ENCODE measurements around the gene TRABD.
A peak's percentile ranks its signal among the peaks of the same experiment; 100 is the strongest.

Gene TRABD

GRCh38 chr22:50189184-50189848, 3.6 kb downstream of the TRABD start:
- H2BK12ac ChIP-seq (ENCODE audit: low read length), result peak overlapping the region; percentile 6
- H3K36me3 ChIP-seq (ENCODE audit: control insufficient read depth in 1 of 2, insufficient read depth in 2 of 2, low read length in 2 of 2), result peaks cover 15 to 22% of the 10 kb centered on the region in 2 experiments
- H3K14ac ChIP-seq (ENCODE audit: low read length), result peak overlapping the region; percentile 28
- no peak overlapping the region for H3K23ac ChIP-seq (ENCODE audit: low read length)
- H3K79me1 ChIP-seq (ENCODE audit: low read length), result peaks cover 25% of the 10 kb centered on the region
- no peak for DNase-seq
- H2AK5ac ChIP-seq (ENCODE audit: low read length), result no peak overlapping the region
- H3K4me2 ChIP-seq (ENCODE audit: low read length), result no peak overlapping the region
- peaks cover 20% of the 10 kb centered on the region for H3K79me2 ChIP-seq (ENCODE audit: control insufficient read depth, insufficient read depth, low read length, poor library complexity)
- peak overlapping the region; percentile 3 for H3K4ac ChIP-seq (ENCODE audit: low read depth, low read length)
- H2BK5ac ChIP-seq (ENCODE audit: low read depth, low read length, poor library complexity), result no peak overlapping the region
- peak overlapping the region; percentile 19 for H3K18ac ChIP-seq (ENCODE audit: low read length)
- peak overlapping the region; percentile 44 for H4K91ac ChIP-seq (ENCODE audit: low read depth, low read length)
- H3K27ac ChIP-seq (ENCODE audit: low read depth, low read length), result peak overlapping the region; percentile 88
- H3K9ac ChIP-seq (ENCODE audit: low read length), result no peak overlapping the region
- WGBS (ENCODE audit: extremely low coverage, insufficient coverage, insufficient read length), result no CpG with 5 or more reads among the region's 20 CpGs
- no peak overlapping the region for H2BK120ac ChIP-seq (ENCODE audit: insufficient read depth, low read length, poor library complexity)
- no peak overlapping the region for H4K8ac ChIP-seq (ENCODE audit: low read depth, low read length)
- H2AFZ ChIP-seq (ENCODE audit: insufficient read depth, low read length, poor library complexity), result no peak overlapping the region
- H3K9me3 ChIP-seq (ENCODE audit: insufficient read depth, low read depth, low read length), result no peaks in the 10 kb centered on the region
- no peak overlapping the region for H3K4me3 ChIP-seq (ENCODE audit: low read depth, low read length)
- H3K27me3 ChIP-seq (ENCODE audit: insufficient read depth, low read length), result no peaks in the 10 kb centered on the region
- no peak overlapping the region for H4K12ac ChIP-seq (ENCODE audit: low read depth, low read length)
- H3K4me1 ChIP-seq (ENCODE audit: control insufficient read depth in 1 of 2, insufficient read depth in 2 of 2, low read length in 2 of 2), result peaks cover 47 to 53% of the 10 kb centered on the region in 2 experiments

GRCh38 chr22:50189849-50190181, 4.1 kb downstream of the TRABD start:
- Histone ChIP-seq H3K9ac (ENCODE audit: low read length) (no peak overlapping the region), H3K4me3 (ENCODE audit: low read depth, low read length) (peak overlapping the region; percentile 52), H3K9me3 (ENCODE audit: insufficient read depth, low read depth, low read length) (no peaks in the 10 kb centered on the region), H3K27me3 (ENCODE audit: insufficient read depth, low read length) (no peaks in the 10 kb centered on the region), H2BK120ac (ENCODE audit: insufficient read depth, low read length, poor library complexity) (peak overlapping the region; percentile 62), H2BK5ac (ENCODE audit: low read depth, low read length, poor library complexity) (peak overlapping the region; percentile 0), H2BK12ac (ENCODE audit: low read length) (no peak overlapping the region), H2AK5ac (ENCODE audit: low read length) (no peak overlapping the region), H4K12ac (ENCODE audit: low read depth, low read length) (no peak overlapping the region), H3K14ac (ENCODE audit: low read length) (peak overlapping the region; percentile 36), H4K8ac (ENCODE audit: low read depth, low read length) (peak overlapping the region; percentile 8), H2AFZ (ENCODE audit: insufficient read depth, low read length, poor library complexity) (no peak overlapping the region), H3K79me1 (ENCODE audit: low read length) (peaks cover 25% of the 10 kb centered on the region), H4K91ac (ENCODE audit: low read depth, low read length) (peak overlapping the region; percentile 44), H3K4me2 (ENCODE audit: low read length) (peak overlapping the region; percentile 43), H3K18ac (ENCODE audit: low read length) (peak overlapping the region; percentile 17), H3K23ac (ENCODE audit: low read length) (no peak overlapping the region), H3K4ac (ENCODE audit: low read depth, low read length) (peak overlapping the region; percentile 5), H3K36me3 (ENCODE audit: control insufficient read depth in 1 of 2, insufficient read depth in 2 of 2, low read length in 2 of 2) (peaks cover 20 to 27% of the 10 kb centered on the region in 2 experiments), H3K79me2 (ENCODE audit: control insufficient read depth, insufficient read depth, low read length, poor library complexity) (peaks cover 20% of the 10 kb centered on the region), H3K4me1 (ENCODE audit: control insufficient read depth in 1 of 2, insufficient read depth in 2 of 2, low read length in 2 of 2) (peaks cover 42 to 50% of the 10 kb centered on the region in 2 experiments), H3K27ac (ENCODE audit: low read depth, low read length) (peak overlapping the region; percentile 88)
- WGBS (ENCODE audit: extremely low coverage, insufficient coverage, insufficient read length), result no CpG with 5 or more reads among the region's 4 CpGs
- no peak for DNase-seq

GRCh38 chr22:50190182-50190940, 4.6 kb downstream of the TRABD start:
- Histone ChIP-seq H2BK120ac (ENCODE audit: insufficient read depth, low read length, poor library complexity) (peak overlapping the region; percentile 62), H4K8ac (ENCODE audit: low read depth, low read length) (peak overlapping the region; percentile 74), H3K36me3 (ENCODE audit: control insufficient read depth in 1 of 2, insufficient read depth in 2 of 2, low read length in 2 of 2) (peaks cover 24 to 31% of the 10 kb centered on the region in 2 experiments), H3K4me2 (ENCODE audit: low read length) (peak overlapping the region; percentile 43), H4K12ac (ENCODE audit: low read depth, low read length) (peak overlapping the region; percentile 39), H3K9me3 (ENCODE audit: insufficient read depth, low read depth, low read length) (no peaks in the 10 kb centered on the region), H4K91ac (ENCODE audit: low read depth, low read length) (peak overlapping the region; percentile 60), H3K9ac (ENCODE audit: low read length) (no peak overlapping the region), H3K14ac (ENCODE audit: low read length) (peak overlapping the region; percentile 61), H3K79me2 (ENCODE audit: control insufficient read depth, insufficient read depth, low read length, poor library complexity) (peaks cover 18% of the 10 kb centered on the region), H2BK12ac (ENCODE audit: low read length) (no peak overlapping the region), H3K4me3 (ENCODE audit: low read depth, low read length) (peak overlapping the region; percentile 52), H3K4me1 (ENCODE audit: control insufficient read depth in 1 of 2, insufficient read depth in 2 of 2, low read length in 2 of 2) (peaks cover 38 to 45% of the 10 kb centered on the region in 2 experiments), H3K4ac (ENCODE audit: low read depth, low read length) (peak overlapping the region; percentile 60), H2BK5ac (ENCODE audit: low read depth, low read length, poor library complexity) (peak overlapping the region; percentile 66), H2AFZ (ENCODE audit: insufficient read depth, low read length, poor library complexity) (peak overlapping the region; percentile 18), H3K79me1 (ENCODE audit: low read length) (peaks cover 21% of the 10 kb centered on the region), H3K18ac (ENCODE audit: low read length) (peak overlapping the region; percentile 70), H3K27ac (ENCODE audit: low read depth, low read length) (peak overlapping the region; percentile 88), H2AK5ac (ENCODE audit: low read length) (no peak overlapping the region), H3K27me3 (ENCODE audit: insufficient read depth, low read length) (no peaks in the 10 kb centered on the region), H3K23ac (ENCODE audit: low read length) (no peak overlapping the region)
- peak; percentile 51 to 73 for DNase-seq
- WGBS (ENCODE audit: extremely low coverage, insufficient coverage, insufficient read length), result no CpG with 5 or more reads among the region's 43 CpGs

GRCh38 chr22:50190941-50191741, 5.4 kb downstream of the TRABD start:
- peak overlapping the region; percentile 70 for H3K18ac ChIP-seq (ENCODE audit: low read length)
- peak overlapping the region; percentile 60 for H4K91ac ChIP-seq (ENCODE audit: low read depth, low read length)
- WGBS (ENCODE audit: extremely low coverage, insufficient coverage, insufficient read length), result no CpG with 5 or more reads among the region's 18 CpGs
- peaks cover 17% of the 10 kb centered on the region for H3K79me1 ChIP-seq (ENCODE audit: low read length)
- peak; percentile 39 to 40 for DNase-seq
- H3K4me2 ChIP-seq (ENCODE audit: low read length), result peak overlapping the region; percentile 43
- H3K4me1 ChIP-seq (ENCODE audit: control insufficient read depth in 1 of 2, insufficient read depth in 2 of 2, low read length in 2 of 2), result peaks cover 36 to 43% of the 10 kb centered on the region in 2 experiments
- H3K14ac ChIP-seq (ENCODE audit: low read length), result peak overlapping the region; percentile 61
- H3K36me3 ChIP-seq (ENCODE audit: control insufficient read depth in 1 of 2, insufficient read depth in 2 of 2, low read length in 2 of 2), result peaks cover 28 to 38% of the 10 kb centered on the region in 2 experiments
- peak overlapping the region; percentile 74 for H4K8ac ChIP-seq (ENCODE audit: low read depth, low read length)
- H3K79me2 ChIP-seq (ENCODE audit: control insufficient read depth, insufficient read depth, low read length, poor library complexity), result peaks cover 16% of the 10 kb centered on the region
- no peak overlapping the region for H3K4me3 ChIP-seq (ENCODE audit: low read depth, low read length)
- no peaks in the 10 kb centered on the region for H3K27me3 ChIP-seq (ENCODE audit: insufficient read depth, low read length)
- H4K12ac ChIP-seq (ENCODE audit: low read depth, low read length), result peak overlapping the region; percentile 39
- peak overlapping the region; percentile 60 for H3K4ac ChIP-seq (ENCODE audit: low read depth, low read length)
- H2BK12ac ChIP-seq (ENCODE audit: low read length), result no peak overlapping the region
- peak overlapping the region; percentile 88 for H3K27ac ChIP-seq (ENCODE audit: low read depth, low read length)
- no peak overlapping the region for H3K23ac ChIP-seq (ENCODE audit: low read length)
- H3K9ac ChIP-seq (ENCODE audit: low read length), result no peak overlapping the region
- no peaks in the 10 kb centered on the region for H3K9me3 ChIP-seq (ENCODE audit: insufficient read depth, low read depth, low read length)
- peak overlapping the region; percentile 18 for H2AFZ ChIP-seq (ENCODE audit: insufficient read depth, low read length, poor library complexity)
- H2BK120ac ChIP-seq (ENCODE audit: insufficient read depth, low read length, poor library complexity), result peak overlapping the region; percentile 62
- peak overlapping the region; percentile 22 for H2AK5ac ChIP-seq (ENCODE audit: low read length)
- H2BK5ac ChIP-seq (ENCODE audit: low read depth, low read length, poor library complexity), result peak overlapping the region; percentile 66

Measured in trophoblast cell (in vitro differentiated cells and primary cell).